Keratinocyte (primary cell): ENCODE data around the gene COL13A1. TPM values are rescaled to one million over a fixed set of nuclear protein-coding genes. Genes with fewer than 3 reads are reported as not detected.

Source experiments
- DNase-seq: peaks from one replicate; pipeline ENCODE4 v3.0.0-alpha.2; 2011; ENCODE audit warnings: low read depth, missing footprints, low spot score
- FAIRE-seq: peaks from 2 replicates; lab custom pipeline; 2011; peaks lifted over from hg19 to GRCh38; lab: Jason Lieb, UNC
- H2AFZ ChIP-seq: 2 replicates; pipeline ENCODE4 v1.6.0; 2012; ENCODE audit warnings: low read length, control low read depth, inconsistent platforms; ENCODE audit not compliant: control insufficient read depth
- H3K27ac ChIP-seq: 2 replicates; pipeline ENCODE4 v1.5.1; 2011; ENCODE audit warnings: low read length; ENCODE audit not compliant: control insufficient read depth, insufficient read depth
- H3K27me3 ChIP-seq: 3 replicates; pipeline ENCODE4 v1.6.0; 2011; ENCODE audit warnings: low read length; ENCODE audit not compliant: control insufficient read depth, insufficient read depth; ENCODE audit errors: extremely low read depth
- H3K36me3 ChIP-seq, 2 experiments: 2 replicates in 1 of 2; 3 replicates in 1 of 2; pipeline ENCODE4 v1.5.1; 2011; ENCODE audit warnings: low read length in 2 of 2, mild to moderate bottlenecking in 1 of 2; ENCODE audit not compliant: control insufficient read depth in 2 of 2, insufficient read depth in 2 of 2; ENCODE audit errors: extremely low read depth in 1 of 2
- H3K4me1 ChIP-seq: 3 replicates; pipeline ENCODE4 v1.5.1; 2011; ENCODE audit warnings: low read length; ENCODE audit not compliant: control insufficient read depth, insufficient read depth; ENCODE audit errors: extremely low read depth
- H3K4me2 ChIP-seq: 3 replicates; pipeline ENCODE4 v1.6.0; 2011; ENCODE audit warnings: low read depth, low read length; ENCODE audit not compliant: control insufficient read depth, insufficient read depth; ENCODE audit errors: extremely low read depth
- H3K4me3 ChIP-seq, 3 experiments: fragments of 200-600 bp in 1 of 3; sonication (generic) in 1 of 3; 2 replicates in 2 of 3; 3 replicates in 1 of 3; pipeline ENCODE4 v1.5.1; 2011 to 2016; ENCODE audit warnings: low read length in 3 of 3, mild to moderate bottlenecking in 3 of 3, control low read depth in 2 of 3, inconsistent platforms in 1 of 3, low read depth in 1 of 3, mixed read lengths in 1 of 3, mixed run types in 1 of 3, moderate library complexity in 1 of 3; ENCODE audit not compliant: control insufficient read depth in 2 of 3, insufficient read depth in 2 of 3; ENCODE audit errors: extremely low read depth in 1 of 3
- H3K79me2 ChIP-seq: 2 replicates; pipeline ENCODE4 v1.6.0; 2012; ENCODE audit warnings: low read length; ENCODE audit not compliant: control insufficient read depth, insufficient read depth
- H3K9ac ChIP-seq: 3 replicates; pipeline ENCODE4 v1.6.0; 2011; ENCODE audit warnings: low read length; ENCODE audit not compliant: control insufficient read depth, insufficient read depth; ENCODE audit errors: extremely low read depth
- H3K9me1 ChIP-seq: 3 replicates; pipeline ENCODE4 v1.6.0; 2011; ENCODE audit warnings: low read length; ENCODE audit not compliant: control insufficient read depth, insufficient read depth; ENCODE audit errors: extremely low read depth
- H3K9me3 ChIP-seq: 2 replicates; pipeline ENCODE4 v1.5.1; 2012; ENCODE audit warnings: low read depth, low read length; ENCODE audit not compliant: control insufficient read depth
- H4K20me1 ChIP-seq: 3 replicates; pipeline ENCODE4 v1.6.0; 2011; ENCODE audit warnings: low read length; ENCODE audit not compliant: control insufficient read depth, insufficient read depth; ENCODE audit errors: extremely low read depth
- EZH2 ChIP-seq: IDR thresholded peaks from one replicate; pipeline ENCODE4 v1.6.1; 2012; ENCODE audit warnings: inconsistent platforms, mild to moderate bottlenecking, low read length, moderate library complexity
- dilution Hi-C: fragments of 300-500 bp; cut with MboI; formaldehyde crosslinking; loops from one replicate; pipeline ENCODE4 v1.7.0; 2020; ENCODE audit warnings: low sequenced_read_pairs; ENCODE audit not compliant: extremely low pct_ligation_motif_present
- polyA plus RNA-seq, 5 experiments: library from polyadenylated mRNA; depleted of rRNA in 3 of 5; stranded (reverse) in 3 of 5; stranded (forward) in 1 of 5; unstranded in 1 of 5; fragments of >200 nt; gene quantifications; 1 replicate in 1 of 5; 2 replicates in 3 of 5; 3 replicates in 1 of 5; pipeline versions ENCODE4 v1.2.1 to v1.2.3, GENCODE V29; 2011 to 2012; ENCODE audit warnings: missing spikeins in 2 of 5, low read depth in 1 of 5, low replicate concordance in 1 of 5
- TF ChIP-seq, protein P1 (sequence below), 3 experiments: IDR thresholded peaks in 1 of 3; conservative IDR thresholded peaks in 1 of 3; optimal IDR thresholded peaks in 1 of 3; 2 replicates in 2 of 3; 3 replicates in 1 of 3; pipeline versions ENCODE3 to v1.5.1; 2011; ENCODE audit warnings: low read length in 3 of 3, mild to moderate bottlenecking in 3 of 3, moderate library complexity in 2 of 3, control low read depth in 1 of 3, inconsistent platforms in 1 of 3; ENCODE audit not compliant: insufficient read depth in 2 of 3; ENCODE audit errors: extremely low read depth in 1 of 3

COL13A1 gene
- polyA plus RNA-seq, 1 donor (not counting 4 experiments of a cell fraction or from before 2014, with no cell fraction given) = 1.5 TPM

DNA sequence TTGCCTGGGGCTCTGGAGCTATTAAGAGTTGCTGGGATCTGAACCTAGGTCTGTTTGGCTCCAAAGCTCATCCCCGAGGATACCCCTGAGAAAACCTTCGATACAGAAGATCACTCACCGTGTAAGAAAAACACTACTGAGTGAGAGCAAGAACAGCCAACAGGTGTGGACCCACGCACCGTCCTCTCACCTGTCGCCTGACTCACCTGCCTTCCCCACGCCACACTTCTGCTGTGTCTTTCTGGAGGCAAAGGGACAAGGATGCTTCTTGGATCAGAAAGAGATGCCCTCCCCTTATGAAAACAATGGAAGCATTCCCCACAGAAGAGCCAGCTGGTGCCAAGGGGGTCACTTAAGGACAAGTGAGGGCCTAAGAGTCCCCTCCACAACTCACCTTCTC is 46.7 kb downstream of the COL13A1 start:
- H3K9ac ChIP-seq = no peak overlapping the region
- H3K4me3 ChIP-seq = no peak overlapping the region
- FAIRE-seq (no peak), DNase-seq (no peak)
- no peak for TF ChIP-seq EZH2
- TF ChIP-seq, protein P1, sequence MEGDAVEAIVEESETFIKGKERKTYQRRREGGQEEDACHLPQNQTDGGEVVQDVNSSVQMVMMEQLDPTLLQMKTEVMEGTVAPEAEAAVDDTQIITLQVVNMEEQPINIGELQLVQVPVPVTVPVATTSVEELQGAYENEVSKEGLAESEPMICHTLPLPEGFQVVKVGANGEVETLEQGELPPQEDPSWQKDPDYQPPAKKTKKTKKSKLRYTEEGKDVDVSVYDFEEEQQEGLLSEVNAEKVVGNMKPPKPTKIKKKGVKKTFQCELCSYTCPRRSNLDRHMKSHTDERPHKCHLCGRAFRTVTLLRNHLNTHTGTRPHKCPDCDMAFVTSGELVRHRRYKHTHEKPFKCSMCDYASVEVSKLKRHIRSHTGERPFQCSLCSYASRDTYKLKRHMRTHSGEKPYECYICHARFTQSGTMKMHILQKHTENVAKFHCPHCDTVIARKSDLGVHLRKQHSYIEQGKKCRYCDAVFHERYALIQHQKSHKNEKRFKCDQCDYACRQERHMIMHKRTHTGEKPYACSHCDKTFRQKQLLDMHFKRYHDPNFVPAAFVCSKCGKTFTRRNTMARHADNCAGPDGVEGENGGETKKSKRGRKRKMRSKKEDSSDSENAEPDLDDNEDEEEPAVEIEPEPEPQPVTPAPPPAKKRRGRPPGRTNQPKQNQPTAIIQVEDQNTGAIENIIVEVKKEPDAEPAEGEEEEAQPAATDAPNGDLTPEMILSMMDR (optimal IDR thresholded peaks at IDR 0.05 in 1 of 3, IDR thresholded peaks at IDR 0.05 in 1 of 3, conservative IDR thresholded peaks at IDR 0.05 in 1 of 3; ENCODE audit: extremely low read depth in 1 of 3, insufficient read depth in 2 of 3, low read length in 3 of 3) = no peak
- no peak overlapping the region for H3K27ac ChIP-seq
- no peaks in the 10 kb centered on the region for H3K27me3 ChIP-seq
- no peaks in the 10 kb centered on the region for H3K9me1 ChIP-seq
- H3K36me3 ChIP-seq = no peaks in the 10 kb centered on the region
- H3K79me2 ChIP-seq = no peaks in the 10 kb centered on the region
- H3K4me2 ChIP-seq = no peak overlapping the region
- H3K9me3 ChIP-seq = no peaks in the 10 kb centered on the region
- dilution Hi-C loops = no loop called here
- no peaks in the 10 kb centered on the region for H3K4me1 ChIP-seq
- no peaks in the 10 kb centered on the region for H4K20me1 ChIP-seq
- H2AFZ ChIP-seq = no peak overlapping the region

DNA sequence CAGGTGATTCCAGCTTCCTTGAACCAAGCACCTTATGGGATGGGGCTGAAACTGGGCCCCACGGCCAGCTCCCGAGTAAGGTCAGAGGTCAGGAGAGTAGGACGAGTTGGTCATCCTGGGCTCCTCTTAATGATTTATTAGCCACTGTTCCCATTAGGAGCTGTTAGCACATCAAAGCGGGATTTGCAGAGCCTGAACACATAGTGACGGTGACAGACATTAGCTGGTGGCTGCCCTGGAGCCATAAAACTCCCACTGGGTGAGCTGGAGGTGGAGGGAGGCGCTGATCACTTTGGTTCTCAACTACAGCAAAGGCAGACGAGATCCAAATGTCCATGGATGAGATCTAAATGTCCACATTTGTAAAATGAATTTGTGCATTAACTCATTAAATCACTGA is 48.1 kb downstream of the COL13A1 start:
- no peak overlapping the region for H3K4me3 ChIP-seq
- no peak overlapping the region for H3K4me2 ChIP-seq
- TF ChIP-seq, protein P1 (optimal IDR thresholded peaks at IDR 0.05 in 1 of 3, IDR thresholded peaks at IDR 0.05 in 1 of 3, conservative IDR thresholded peaks at IDR 0.05 in 1 of 3; ENCODE audit: extremely low read depth in 1 of 3, insufficient read depth in 2 of 3, low read length in 3 of 3) = no peak
- no peak for TF ChIP-seq EZH2
- H3K9me1 ChIP-seq = no peaks in the 10 kb centered on the region
- H3K4me1 ChIP-seq = no peaks in the 10 kb centered on the region
- dilution Hi-C loops = no loop called here
- DNase-seq (no peak), FAIRE-seq (no peak)
- H3K27ac ChIP-seq = no peak overlapping the region
- H3K9me3 ChIP-seq = no peaks in the 10 kb centered on the region
- H3K27me3 ChIP-seq = no peaks in the 10 kb centered on the region
- no peaks in the 10 kb centered on the region for H3K36me3 ChIP-seq
- H3K9ac ChIP-seq = no peak overlapping the region
- H4K20me1 ChIP-seq = no peaks in the 10 kb centered on the region
- no peaks in the 10 kb centered on the region for H3K79me2 ChIP-seq
- H2AFZ ChIP-seq = no peak overlapping the region
